AG04449 (cell line): ENCODE data around the gene AHSA1.

Experiments
- CTCF ChIA-PET: fragments of 350-600 bp; formaldehyde crosslinking; extraction: SDS; loops from one replicate; lab custom pipeline; 2021; ENCODE audit warnings: antibody characterized with exemption; lab: Yijun Ruan, JAX
- POLR2A ChIA-PET: fragments of 400-600, 350-600 bp; formaldehyde crosslinking; extraction: SDS; loops from one replicate; lab custom pipeline; 2020; ENCODE audit warnings: antibody characterized with exemption, inconsistent platforms; lab: Yijun Ruan, JAX
- DNase-seq: peaks from one replicate; pipeline ENCODE4 v3.0.0-alpha.2; 2010; ENCODE audit warnings: low read depth, low spot score
- H3K4me3 ChIP-seq: 2 replicates; pipeline ENCODE4 v1.5.1; 2011; ENCODE audit warnings: low read depth, mild to moderate bottlenecking, control low read depth, low read length
- TF ChIP-seq, protein P1 (sequence below): IDR thresholded peaks from one replicate; pipeline ENCODE4 v1.5.1; 2011; ENCODE audit warnings: mild to moderate bottlenecking, moderate library complexity, low read length, control low read depth, inconsistent platforms; ENCODE audit not compliant: insufficient read depth; ENCODE audit errors: missing control alignments

Gene AHSA1

DNA sequence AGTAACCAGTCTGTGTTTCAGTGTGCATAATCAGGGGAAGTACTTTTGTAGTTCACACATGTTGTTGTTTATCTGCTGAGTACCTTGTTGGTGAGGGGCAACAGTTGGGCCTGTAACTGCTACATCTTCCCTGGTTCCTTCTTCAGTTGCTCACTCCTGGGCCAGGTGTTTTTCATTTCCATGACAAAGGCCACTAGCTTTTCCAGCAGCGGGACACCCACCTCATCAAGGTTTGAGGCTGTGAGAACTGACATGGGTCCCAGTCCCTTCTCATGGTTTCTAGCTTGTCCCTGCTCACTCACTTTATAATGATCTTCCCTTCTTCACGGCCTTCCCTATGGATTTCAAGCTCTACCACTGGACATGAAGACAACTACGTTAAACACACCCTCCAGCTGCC, 33.0 kb upstream of the AHSA1 start:
- TF ChIP-seq, protein P1, sequence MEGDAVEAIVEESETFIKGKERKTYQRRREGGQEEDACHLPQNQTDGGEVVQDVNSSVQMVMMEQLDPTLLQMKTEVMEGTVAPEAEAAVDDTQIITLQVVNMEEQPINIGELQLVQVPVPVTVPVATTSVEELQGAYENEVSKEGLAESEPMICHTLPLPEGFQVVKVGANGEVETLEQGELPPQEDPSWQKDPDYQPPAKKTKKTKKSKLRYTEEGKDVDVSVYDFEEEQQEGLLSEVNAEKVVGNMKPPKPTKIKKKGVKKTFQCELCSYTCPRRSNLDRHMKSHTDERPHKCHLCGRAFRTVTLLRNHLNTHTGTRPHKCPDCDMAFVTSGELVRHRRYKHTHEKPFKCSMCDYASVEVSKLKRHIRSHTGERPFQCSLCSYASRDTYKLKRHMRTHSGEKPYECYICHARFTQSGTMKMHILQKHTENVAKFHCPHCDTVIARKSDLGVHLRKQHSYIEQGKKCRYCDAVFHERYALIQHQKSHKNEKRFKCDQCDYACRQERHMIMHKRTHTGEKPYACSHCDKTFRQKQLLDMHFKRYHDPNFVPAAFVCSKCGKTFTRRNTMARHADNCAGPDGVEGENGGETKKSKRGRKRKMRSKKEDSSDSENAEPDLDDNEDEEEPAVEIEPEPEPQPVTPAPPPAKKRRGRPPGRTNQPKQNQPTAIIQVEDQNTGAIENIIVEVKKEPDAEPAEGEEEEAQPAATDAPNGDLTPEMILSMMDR = no peak
- H3K4me3 ChIP-seq = no peak overlapping the region
- ChIA-PET CTCF (interaction anchor here (0.9 kb wide), 1 partner anchor 110 kb away, joined by 3 read pairs; no protein-coding TSS in a partner anchor), POLR2A (no interaction called here)
- DNase-seq = no peak

DNA sequence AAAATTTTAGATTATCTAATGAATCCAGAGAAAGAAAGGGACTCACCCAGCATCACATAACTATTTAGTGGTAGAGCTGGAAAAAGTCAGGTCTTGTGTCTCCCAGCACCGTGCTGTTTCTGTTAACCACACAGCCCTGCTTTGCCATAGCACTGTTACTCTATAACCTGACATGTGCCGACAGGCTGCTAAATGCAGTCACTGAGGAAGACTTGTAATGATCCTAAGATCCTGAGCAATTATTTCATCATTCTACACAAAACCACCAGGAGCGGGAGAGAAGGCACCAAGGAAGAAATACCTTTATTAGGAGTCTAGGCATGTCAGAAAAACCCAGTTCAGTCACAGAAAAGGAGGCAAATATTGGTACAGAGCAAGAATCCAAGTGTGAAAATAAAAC, 31.5 kb upstream of the AHSA1 start:
- TF ChIP-seq, protein P1 = no peak
- DNase-seq = no peak
- ChIA-PET POLR2A (no interaction called here), CTCF (no interaction called here)
- no peak overlapping the region for H3K4me3 ChIP-seq

DNA sequence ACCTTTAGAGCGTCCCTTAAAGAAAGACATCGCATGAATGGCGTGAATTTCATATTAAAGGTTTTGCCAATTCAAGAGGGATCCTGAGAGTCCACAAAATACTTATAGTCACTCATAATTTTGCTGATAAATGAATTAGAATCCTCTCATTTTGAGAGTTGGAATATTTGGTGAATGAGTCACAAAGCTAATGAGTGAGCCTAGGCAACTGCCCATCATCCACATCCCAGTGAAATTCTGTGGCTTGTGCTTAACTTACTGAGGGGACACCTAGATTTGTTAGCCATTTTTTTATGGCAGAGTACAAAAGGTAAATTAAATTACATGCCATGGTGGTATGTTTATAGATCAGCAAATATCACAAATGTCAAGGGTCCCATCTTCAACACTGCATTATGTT, 21.9 kb upstream of the AHSA1 start:
- TF ChIP-seq, protein P1 = no peak
- POLR2A ChIA-PET = no interaction called here
- H3K4me3 ChIP-seq = no peak overlapping the region
- CTCF ChIA-PET = no interaction called here
- DNase-seq = no peak

DNA sequence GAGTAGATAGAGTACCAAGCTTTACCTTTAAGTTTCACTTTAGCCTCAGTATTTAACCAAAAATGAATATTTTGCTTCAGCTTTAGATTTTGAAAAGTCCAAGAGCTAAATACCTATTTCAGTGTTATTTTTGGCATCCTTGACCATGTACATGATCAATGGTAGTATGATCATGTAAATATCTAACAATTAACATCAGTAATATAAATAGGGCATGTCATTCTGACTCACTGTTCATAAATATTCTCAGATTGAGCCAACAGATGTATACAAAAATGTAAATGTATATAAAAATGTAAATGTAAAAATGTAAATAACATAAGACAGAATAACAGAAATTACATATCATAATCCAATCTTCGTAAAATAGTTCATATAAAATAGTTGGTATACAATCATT, 19.3 kb upstream of the AHSA1 start:
- ChIA-PET CTCF (interaction anchor here (1.9 to 2.8 kb wide), 2 partner anchors 20 to 112 kb away, joined by 7 to 10 read pairs; no protein-coding TSS in a partner anchor), POLR2A (no interaction called here)
- no peak for DNase-seq
- H3K4me3 ChIP-seq = no peak overlapping the region
- TF ChIP-seq, protein P1 = no peak

DNA sequence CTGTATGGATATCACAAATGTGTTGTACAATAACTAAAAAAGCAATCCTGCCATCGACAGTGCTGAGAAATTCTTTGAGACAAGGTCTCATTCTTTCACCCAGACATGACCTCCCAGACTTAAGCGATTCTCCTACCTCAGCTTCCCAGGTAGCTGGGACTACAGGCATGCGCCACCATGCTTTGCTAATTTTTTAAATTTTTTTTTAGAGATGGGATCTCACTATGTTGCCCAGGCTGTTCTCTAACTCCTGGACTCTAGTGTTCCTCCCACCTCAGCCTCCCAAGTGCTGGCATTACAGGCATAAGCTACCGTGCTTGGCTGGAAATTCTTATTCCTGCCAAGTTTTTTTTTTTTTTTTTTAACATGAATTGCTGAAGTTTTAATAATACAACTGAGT, 18.0 kb upstream of the AHSA1 start:
- ChIA-PET CTCF (interaction anchor here (1.9 kb wide), 1 partner anchor 111 kb away, joined by 7 read pairs; no protein-coding TSS in a partner anchor), POLR2A (no interaction called here)
- no peak for DNase-seq
- TF ChIP-seq, protein P1 = no peak
- H3K4me3 ChIP-seq = no peak overlapping the region

DNA sequence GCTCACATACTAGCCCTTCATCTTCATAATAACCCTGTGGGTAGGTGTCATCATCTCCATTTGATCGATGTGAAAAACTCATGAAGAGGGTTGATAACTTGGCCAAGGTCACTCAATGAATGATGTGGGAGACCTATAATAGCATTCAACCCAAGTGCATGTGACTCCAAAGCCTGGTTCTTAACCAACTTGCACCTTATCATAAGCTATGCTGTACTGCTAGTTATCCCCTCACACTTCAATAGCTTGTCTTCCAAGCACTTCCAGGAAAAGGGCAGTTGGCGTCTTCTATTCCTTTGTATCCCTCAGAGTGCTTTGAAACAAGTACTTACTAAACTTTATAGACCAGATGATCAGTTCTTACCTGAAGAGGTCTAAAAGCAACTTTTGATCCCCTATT, 15.7 kb upstream of the AHSA1 start:
- ChIA-PET POLR2A (no interaction called here), CTCF (interaction anchor here (1.3 kb wide), 1 partner anchor 17 kb away, joined by 4 read pairs; no protein-coding TSS in a partner anchor)
- no peak overlapping the region for H3K4me3 ChIP-seq
- no peak for DNase-seq
- TF ChIP-seq, protein P1 = no peak
